ENCODE results near the gene FUBP1. TPM values are rescaled to one million over a fixed set of nuclear protein-coding genes. Genes with fewer than 3 reads are reported as not detected.

FUBP1 gene
- total and polyA plus RNA-seq, 2 of the 13 experiments (the other 11 are each of a cell fraction or from before 2014, with no cell fraction given): 98.1 to 166 TPM

DNA sequence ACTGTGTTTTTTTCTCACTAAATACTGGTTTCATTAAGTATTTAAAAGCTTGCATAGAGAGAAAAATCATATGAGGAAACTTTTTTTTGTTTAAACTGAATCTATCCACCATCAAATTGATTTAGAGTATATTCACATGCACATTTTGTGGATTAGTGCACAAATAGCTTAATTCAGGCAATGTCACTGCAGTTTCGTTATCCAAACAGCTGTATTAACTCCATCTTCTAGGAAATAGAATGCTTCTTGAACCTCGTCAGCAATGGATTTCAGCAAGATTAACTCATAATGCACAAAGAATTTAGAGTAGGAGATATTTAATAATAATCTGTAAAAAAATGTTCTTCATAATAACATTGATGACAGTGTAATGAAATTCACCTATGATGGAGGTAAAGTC, 52.9 kb downstream of the FUBP1 start:
- intact Hi-C loops (cut with micrococcal nuclease; ENCODE audit: unreplicated experiment) (no loop called here), in situ Hi-C loops (cut with HindIII; ENCODE audit: extremely low pct_ligation_motif_present, low pct_unique_long_range_greater_than_20kb) (no loop called here)
- BruUV-seq (replicated peaks): no TSS peak
- Histone ChIP-seq H2AFZ (ENCODE audit: low read length) (no peak overlapping the region), H3K36me3 (replicated peaks in 1 of 2; ENCODE audit: control insufficient read depth in 1 of 2, insufficient read depth in 2 of 2, low read length in 2 of 2) (no peaks in the 10 kb centered on the region), H3K27me3 (ENCODE audit: control insufficient read depth in 1 of 2, insufficient read depth in 2 of 2, low read length in 2 of 2) (no peaks in the 10 kb centered on the region), H3K4me3 (replicated peaks in 1 of 3; ENCODE audit: insufficient read depth in 1 of 3, low read depth in 2 of 3, low read length in 3 of 3) (no peak overlapping the region), H4K20me1 (ENCODE audit: insufficient read depth, low read length) (no peaks in the 10 kb centered on the region), H3K9ac (ENCODE audit: insufficient read depth, low read depth, low read length) (no peak overlapping the region), H3K27ac (ENCODE audit: extremely low read length, insufficient read depth, low read length) (no peak overlapping the region), H3K4me1 (ENCODE audit: insufficient read depth, low read length) (no peaks in the 10 kb centered on the region), H3K9me3 (ENCODE audit: low read length) (no peaks in the 10 kb centered on the region), H3K4me2 (ENCODE audit: low read depth, low read length) (no peak overlapping the region), H3K79me2 (ENCODE audit: insufficient read depth, low read length) (no peaks in the 10 kb centered on the region)
- DNase-seq (ENCODE audit: low spot score) (no peak), ATAC-seq (no peak), FAIRE-seq (no peak)
- ChIA-PET POLR2A (no interaction called here), CTCF (ENCODE audit: low intra/inter-chr PET ratio, low total read pairs) (no interaction called here)
- WGBS (ENCODE audit: low lambda C conversion rate): 96% methylated on average over 2 of the region's 2 CpGs
- TF ChIP-seq, protein P1, sequence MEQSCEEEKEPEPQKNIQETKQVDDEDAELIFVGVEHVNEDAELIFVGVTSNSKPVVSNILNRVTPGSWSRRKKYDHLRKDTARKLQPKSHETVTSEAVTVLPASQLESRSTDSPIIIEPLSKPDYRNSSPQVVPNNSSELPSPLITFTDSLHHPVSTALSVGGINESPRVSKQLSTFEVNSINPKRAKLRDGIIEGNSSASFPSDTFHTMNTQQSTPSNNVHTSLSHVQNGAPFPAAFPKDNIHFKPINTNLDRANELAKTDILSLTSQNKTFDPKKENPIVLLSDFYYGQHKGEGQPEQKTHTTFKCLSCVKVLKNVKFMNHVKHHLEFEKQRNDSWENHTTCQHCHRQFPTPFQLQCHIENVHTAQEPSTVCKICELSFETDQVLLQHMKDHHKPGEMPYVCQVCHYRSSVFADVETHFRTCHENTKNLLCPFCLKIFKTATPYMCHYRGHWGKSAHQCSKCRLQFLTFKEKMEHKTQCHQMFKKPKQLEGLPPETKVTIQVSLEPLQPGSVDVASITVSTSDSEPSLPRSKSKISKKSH (CRISPR knock-in tag; IDR thresholded peaks at IDR 0.05; ENCODE audit: borderline replicate concordance): no peak
- TF ChIP-seq YY1 (IDR thresholded peaks at IDR 0.05; ENCODE audit: insufficient read depth, insufficient replicate concordance, low read depth, low read length) (no peak), PHF5A (CRISPR knock-in tag; IDR thresholded peaks at IDR 0.05; ENCODE audit: low read depth, unreplicated experiment) (no peak), HHEX (CRISPR knock-in tag; IDR thresholded peaks at IDR 0.05) (no peak), DNMT3B (CRISPR knock-in tag; conservative IDR thresholded peaks at IDR 0.05) (no peak), JARID2 (CRISPR knock-in tag; IDR thresholded peaks at IDR 0.05; ENCODE audit: insufficient replicate concordance) (no peak), MAFG (CRISPR knock-in tag; IDR thresholded peaks at IDR 0.05) (no peak)
- TF ChIP-seq, protein P2, sequence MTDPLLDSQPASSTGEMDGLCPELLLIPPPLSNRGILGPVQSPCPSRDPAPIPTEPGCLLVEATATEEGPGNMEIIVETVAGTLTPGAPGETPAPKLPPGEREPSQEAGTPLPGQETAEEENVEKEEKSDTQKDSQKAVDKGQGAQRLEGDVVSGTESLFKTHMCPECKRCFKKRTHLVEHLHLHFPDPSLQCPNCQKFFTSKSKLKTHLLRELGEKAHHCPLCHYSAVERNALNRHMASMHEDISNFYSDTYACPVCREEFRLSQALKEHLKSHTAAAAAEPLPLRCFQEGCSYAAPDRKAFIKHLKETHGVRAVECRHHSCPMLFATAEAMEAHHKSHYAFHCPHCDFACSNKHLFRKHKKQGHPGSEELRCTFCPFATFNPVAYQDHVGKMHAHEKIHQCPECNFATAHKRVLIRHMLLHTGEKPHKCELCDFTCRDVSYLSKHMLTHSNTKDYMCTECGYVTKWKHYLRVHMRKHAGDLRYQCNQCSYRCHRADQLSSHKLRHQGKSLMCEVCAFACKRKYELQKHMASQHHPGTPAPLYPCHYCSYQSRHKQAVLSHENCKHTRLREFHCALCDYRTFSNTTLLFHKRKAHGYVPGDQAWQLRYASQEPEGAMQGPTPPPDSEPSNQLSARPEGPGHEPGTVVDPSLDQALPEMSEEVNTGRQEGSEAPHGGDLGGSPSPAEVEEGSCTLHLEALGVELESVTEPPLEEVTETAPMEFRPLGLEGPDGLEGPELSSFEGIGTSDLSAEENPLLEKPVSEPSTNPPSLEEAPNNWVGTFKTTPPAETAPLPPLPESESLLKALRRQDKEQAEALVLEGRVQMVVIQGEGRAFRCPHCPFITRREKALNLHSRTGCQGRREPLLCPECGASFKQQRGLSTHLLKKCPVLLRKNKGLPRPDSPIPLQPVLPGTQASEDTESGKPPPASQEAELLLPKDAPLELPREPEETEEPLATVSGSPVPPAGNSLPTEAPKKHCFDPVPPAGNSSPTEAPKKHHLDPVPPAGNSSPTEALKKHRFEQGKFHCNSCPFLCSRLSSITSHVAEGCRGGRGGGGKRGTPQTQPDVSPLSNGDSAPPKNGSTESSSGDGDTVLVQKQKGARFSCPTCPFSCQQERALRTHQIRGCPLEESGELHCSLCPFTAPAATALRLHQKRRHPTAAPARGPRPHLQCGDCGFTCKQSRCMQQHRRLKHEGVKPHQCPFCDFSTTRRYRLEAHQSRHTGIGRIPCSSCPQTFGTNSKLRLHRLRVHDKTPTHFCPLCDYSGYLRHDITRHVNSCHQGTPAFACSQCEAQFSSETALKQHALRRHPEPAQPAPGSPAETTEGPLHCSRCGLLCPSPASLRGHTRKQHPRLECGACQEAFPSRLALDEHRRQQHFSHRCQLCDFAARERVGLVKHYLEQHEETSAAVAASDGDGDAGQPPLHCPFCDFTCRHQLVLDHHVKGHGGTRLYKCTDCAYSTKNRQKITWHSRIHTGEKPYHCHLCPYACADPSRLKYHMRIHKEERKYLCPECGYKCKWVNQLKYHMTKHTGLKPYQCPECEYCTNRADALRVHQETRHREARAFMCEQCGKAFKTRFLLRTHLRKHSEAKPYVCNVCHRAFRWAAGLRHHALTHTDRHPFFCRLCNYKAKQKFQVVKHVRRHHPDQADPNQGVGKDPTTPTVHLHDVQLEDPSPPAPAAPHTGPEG (CRISPR knock-in tag; IDR thresholded peaks at IDR 0.05): no peak
- TF ChIP-seq, protein P3, sequence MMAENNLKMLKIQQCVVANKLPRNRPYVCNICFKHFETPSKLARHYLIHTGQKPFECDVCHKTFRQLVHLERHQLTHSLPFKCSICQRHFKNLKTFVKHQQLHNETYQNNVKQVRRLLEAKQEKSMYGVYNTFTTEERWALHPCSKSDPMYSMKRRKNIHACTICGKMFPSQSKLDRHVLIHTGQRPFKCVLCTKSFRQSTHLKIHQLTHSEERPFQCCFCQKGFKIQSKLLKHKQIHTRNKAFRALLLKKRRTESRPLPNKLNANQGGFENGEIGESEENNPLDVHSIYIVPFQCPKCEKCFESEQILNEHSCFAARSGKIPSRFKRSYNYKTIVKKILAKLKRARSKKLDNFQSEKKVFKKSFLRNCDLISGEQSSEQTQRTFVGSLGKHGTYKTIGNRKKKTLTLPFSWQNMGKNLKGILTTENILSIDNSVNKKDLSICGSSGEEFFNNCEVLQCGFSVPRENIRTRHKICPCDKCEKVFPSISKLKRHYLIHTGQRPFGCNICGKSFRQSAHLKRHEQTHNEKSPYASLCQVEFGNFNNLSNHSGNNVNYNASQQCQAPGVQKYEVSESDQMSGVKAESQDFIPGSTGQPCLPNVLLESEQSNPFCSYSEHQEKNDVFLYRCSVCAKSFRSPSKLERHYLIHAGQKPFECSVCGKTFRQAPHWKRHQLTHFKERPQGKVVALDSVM (CRISPR knock-in tag; IDR thresholded peaks at IDR 0.05): no peak
- TF ChIP-seq, protein P4, sequence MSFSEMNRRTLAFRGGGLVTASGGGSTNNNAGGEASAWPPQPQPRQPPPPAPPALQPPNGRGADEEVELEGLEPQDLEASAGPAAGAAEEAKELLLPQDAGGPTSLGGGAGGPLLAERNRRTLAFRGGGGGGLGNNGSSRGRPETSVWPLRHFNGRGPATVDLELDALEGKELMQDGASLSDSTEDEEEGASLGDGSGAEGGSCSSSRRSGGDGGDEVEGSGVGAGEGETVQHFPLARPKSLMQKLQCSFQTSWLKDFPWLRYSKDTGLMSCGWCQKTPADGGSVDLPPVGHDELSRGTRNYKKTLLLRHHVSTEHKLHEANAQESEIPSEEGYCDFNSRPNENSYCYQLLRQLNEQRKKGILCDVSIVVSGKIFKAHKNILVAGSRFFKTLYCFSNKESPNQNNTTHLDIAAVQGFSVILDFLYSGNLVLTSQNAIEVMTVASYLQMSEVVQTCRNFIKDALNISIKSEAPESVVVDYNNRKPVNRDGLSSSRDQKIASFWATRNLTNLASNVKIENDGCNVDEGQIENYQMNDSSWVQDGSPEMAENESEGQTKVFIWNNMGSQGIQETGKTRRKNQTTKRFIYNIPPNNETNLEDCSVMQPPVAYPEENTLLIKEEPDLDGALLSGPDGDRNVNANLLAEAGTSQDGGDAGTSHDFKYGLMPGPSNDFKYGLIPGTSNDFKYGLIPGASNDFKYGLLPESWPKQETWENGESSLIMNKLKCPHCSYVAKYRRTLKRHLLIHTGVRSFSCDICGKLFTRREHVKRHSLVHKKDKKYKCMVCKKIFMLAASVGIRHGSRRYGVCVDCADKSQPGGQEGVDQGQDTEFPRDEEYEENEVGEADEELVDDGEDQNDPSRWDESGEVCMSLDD (CRISPR knock-in tag; IDR thresholded peaks at IDR 0.05; ENCODE audit: borderline replicate concordance): no peak
- TF ChIP-seq, protein P5, sequence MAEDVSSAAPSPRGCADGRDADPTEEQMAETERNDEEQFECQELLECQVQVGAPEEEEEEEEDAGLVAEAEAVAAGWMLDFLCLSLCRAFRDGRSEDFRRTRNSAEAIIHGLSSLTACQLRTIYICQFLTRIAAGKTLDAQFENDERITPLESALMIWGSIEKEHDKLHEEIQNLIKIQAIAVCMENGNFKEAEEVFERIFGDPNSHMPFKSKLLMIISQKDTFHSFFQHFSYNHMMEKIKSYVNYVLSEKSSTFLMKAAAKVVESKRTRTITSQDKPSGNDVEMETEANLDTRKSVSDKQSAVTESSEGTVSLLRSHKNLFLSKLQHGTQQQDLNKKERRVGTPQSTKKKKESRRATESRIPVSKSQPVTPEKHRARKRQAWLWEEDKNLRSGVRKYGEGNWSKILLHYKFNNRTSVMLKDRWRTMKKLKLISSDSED (CRISPR knock-in tag; IDR thresholded peaks at IDR 0.05): no peak
